HG02870 (cell line): ENCODE results near the gene RASA1.

Source experiments
- ATAC-seq: cut with Tn5 transposase; IDR thresholded peaks from one replicate; pipeline ENCODE4 v1.9.1; 2021; ENCODE audit warnings: mild to moderate bottlenecking, moderate library complexity; ENCODE audit not compliant: unreplicated experiment

The RASA1 gene

DNA sequence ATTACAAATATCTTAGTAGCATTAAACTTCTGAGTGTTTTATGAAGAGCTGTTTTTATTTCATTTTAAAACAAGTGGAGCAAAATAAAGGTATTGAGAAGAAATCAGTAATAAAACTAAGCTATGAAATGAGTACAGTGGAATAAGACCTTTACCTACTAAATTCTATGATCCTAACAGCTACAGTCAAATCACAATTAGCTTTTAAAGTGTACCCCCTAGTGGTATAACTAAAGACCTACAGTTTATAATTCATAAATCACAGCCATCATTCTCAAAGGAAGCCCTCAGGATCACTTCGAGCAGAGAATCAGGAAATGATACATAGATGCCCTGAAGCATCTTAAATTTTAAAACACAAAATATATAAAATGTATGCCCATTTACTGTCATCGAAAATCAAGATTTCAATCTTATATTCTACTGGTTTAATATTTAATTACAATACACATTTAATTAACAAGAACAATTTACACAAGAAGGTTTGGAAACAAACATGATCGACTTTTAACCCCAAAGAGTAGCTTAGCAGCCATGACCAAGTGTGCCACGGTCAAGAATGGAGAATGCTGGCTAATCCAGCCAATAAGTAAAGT lies 132.7 kb downstream of the RASA1 start:
- peak; percentile 69 for ATAC-seq

DNA sequence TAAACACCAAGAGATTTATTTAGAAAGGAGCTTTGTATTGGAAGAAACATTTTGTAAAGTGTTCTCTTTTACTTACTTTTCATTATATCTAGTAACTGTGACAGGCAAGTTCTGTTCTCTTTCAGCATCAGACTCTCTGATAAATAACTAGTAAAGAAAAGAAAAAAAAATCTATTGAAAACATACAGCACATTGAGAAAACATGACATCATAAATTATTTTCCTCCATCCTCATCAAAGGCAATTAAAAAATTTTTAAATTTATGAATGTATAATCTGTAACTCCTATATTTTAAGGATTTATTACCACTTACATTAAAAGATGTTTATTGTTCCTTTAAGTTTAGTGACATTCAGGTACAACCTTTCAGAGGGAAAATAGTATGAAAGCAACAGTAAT lies 133.9 kb downstream of the RASA1 start:
- ATAC-seq: no peak

DNA sequence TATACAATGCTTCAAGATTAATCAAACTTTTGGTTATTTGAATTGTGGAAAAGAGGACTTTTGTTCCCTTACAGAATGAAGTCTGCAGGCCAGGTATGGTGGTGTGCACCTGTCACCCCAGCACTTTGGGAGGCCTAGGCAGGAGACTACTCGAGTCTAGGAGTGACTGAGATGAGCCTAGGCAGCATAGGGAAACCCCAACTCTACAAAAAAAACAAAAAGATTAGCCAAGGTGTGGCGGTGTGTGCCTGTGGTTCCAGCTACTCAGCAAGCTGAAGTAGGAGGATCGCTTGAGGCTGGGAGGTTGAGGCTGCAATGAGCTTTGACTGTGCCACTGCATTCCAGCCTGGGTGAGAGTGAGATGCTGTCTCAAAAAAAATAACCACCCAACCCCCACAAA lies 135.7 kb downstream of the RASA1 start:
- ATAC-seq: no peak

DNA sequence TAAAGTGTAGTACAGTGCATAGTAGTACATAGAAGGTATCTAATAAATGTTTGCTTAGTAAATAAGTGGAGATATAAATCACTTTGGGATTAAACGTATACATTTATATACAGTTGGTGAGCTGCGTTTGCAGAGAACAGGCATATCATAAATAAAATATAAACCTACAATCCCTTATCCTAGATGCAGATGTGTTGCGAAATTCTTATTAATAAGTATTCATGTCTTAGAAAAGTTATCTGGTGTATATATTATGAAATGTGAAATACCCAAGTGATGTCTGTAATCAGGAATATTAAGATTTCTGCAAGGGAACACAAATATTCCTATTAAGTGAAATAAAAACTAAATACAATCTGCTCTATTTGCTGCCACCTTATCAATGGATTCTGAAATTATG lies 136.2 kb downstream of the RASA1 start:
- ATAC-seq: no peak

DNA sequence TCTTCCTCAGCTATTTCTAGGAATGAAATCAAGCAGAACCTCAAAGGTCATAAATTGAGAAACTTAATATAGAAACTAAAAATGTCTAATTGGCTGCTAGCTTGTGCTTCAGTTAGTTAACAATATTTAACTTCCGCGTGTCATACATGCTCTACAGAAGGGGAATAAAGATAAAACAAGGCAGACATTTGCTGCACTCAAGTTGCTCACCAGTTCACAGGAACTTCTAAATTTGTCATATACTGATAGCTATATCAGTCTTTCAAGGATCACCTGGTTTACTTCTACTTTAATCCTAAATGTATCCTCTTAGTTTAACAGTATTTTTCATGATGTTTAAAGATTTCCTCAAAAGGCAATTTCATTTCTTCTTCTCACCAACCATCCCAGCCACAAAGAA lies 136.7 kb downstream of the RASA1 start:
- ATAC-seq: no peak

DNA sequence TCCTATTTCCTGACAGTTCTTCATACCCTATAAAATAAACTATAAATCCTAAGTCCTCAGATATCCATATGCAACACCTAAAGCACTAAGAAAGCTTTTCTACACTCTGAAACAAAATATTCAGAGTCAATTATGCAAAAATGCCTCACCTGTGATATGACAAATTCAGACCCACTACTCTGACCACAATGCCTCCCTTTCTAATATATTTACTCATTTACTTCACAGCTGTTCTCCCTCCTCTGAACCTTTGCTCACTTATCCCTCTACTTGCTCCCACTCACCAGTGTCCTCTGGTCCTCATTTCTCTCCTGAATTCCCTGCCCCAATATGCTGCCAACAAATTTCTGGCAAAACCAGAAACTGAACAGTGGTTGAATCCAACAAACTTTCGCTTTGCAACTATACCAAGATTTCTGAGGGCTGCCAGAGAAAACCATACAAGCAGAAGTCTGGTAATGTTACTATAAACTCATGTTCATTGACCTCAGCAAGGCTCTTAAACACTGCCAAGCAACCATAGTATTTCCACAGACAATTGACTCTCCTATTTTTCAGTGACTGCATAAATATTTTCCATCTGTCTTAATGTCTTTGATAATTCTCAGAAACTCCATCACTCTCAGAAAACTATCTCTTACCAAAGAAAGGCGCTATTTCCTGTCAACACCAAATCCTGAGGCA lies 137.9 kb downstream of the RASA1 start:
- peak; percentile 63 for ATAC-seq

DNA sequence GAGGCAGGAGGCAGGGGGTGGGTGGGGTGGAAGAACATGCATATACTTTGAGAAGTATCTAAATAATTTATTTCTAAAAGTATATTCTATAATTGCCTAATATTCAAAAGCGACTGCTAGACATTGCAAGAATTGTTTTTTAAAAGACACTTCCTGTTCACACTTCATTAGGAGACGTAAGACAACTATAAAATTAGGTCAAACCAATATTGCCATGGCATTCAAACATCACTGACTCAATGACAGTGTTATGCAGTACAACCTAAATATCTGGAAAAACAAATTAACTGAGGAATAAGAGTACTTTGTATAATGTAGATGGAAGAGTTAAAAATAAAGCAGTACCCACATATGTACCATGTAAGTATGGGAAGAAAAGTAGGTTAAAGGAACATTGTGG lies 140.5 kb downstream of the RASA1 start:
- no peak for ATAC-seq

DNA sequence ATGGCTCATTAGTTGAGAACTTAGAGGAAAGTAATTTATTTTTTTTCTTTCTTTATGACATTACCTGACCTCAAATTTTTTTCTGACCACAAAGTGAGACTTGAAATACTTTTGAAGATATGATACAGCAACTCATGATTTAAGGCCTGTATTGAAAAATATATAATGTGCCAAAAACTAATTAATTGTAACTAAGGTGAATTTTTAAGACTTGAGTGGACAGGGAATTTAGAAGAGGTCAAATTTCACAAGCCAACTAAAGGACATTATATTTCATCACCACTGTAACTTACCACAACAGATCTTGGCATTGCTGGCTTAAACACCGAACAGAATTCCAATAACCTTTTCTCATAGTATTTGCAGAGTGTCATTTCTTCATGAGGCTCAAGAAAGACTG lies 143.2 kb downstream of the RASA1 start:
- ATAC-seq: no peak

DNA sequence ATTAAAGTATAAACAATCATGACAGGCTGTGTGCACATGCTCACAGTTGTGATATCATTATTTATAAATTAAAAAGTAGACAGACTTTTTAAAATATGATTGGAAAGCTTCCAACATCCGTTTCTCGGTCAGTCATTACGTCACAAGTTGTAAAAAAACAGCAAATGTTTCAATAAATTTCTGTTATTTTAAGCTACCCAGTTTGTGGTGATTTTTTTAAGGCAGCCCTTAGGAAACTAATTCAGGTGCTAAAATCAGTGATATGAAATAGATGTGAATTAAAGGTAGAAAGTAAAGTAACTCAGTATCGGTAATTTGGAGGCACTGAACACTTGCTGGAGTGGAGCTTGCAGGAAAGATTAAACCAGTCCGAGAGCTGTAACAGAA lies 143.9 kb downstream of the RASA1 start:
- ATAC-seq: no peak

DNA sequence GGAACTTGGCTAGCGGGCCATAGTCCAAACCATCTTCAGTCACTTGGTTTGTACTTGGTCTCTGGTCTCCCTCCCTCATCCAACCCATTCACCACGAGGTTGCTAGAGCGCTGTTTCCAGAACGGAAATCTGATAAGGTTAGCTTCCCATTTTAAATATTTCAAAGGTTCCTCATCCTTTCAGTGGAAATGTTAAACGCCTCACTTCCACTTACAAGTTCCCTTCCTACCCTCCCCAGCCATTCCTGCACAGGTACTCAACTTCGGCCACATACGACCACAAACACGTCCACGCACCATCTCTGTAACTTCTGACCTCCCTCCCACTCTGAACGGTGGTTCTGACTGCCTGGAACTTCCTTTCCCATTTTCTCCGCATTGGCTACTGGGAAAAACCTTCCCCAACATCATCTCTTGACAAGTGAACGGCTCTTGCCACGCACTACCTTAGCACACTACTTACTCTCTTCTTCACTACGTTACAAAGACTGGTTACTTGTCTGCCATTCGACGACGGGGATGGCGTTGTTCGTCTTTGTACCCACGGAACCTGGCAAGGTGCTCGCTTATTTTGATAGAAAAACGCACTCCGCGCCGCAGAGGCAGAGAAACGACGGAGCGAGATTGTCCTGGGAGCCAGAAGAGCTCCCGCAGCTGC lies 144.4 kb downstream of the RASA1 start:
- ATAC-seq: peak; percentile 16

DNA sequence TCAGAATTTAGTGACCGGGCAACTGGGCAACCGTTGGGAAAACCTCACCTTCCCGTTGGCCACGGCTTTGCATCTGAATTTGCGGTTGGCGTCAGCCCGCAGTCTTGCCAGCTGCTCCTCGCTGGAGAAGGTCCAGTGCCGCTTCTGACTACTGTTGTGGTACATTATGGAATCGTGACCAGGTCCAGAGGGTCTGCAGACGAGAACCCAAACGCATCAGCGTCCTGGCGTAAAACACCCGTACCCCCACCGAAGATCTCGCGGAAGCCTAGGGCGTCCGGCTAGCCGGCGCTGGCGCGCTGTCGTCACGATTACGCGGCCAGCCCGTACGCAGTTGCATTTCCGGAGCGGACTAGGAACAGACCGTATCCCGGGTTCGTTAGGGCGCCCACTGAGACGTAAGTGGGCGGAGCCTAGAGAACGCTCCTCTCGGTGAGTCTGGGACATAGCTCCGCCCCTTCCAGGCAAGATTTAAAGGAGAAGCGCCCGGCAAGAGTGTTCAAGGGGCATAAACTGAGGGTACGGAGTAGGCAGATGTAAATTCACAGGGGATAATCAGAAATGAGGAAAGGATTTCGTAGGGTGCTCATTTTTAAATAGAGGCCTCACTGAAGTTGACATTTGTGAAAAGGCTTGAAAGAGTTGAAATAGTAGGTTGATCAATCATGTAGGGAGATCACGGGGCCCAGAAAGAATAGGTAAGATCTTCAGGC lies 145.1 kb downstream of the RASA1 start, which contains the start of gene CCNH:
Gene CCNH (minus strand): TSS at position 301 of the 713 bp plus-strand sequence. CDS start 136 bp downstream, at position 165.
- peak; percentile 98 for ATAC-seq

DNA sequence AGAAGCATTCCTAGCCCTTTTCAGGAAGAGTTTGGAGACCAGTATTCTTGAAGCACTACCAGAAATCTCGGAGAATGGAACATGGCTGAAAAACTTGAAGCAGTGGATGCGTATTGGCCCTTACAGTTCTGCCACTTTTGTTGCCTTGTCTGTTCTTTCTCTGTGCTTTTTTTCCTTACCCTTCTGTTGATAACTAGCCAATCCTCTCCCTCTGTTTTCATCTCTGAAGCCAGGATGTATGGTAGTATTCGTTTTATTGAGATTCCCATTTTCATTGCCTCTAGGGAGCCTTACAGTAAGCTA lies 145.6 kb downstream of the RASA1 start:
- no peak for ATAC-seq

DNA sequence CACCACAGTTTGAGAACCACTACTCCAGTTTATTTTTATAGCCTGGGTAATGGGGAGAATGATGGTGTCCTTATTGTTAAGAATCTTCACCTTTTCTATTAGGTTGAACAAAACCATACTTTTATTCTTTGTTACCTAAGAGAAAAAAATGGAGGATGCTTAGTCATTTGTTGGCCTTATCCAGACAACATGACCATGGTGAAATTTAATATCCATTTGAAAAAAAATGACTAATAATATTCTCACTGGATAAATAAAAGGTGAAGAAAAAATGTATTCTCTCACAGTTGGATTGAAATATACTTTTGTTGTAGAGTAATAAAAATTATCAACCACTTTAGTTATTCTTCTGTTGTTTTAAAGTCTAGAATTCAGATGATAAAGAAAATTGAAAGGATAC lies 150.8 kb downstream of the RASA1 start:
- no peak for ATAC-seq

DNA sequence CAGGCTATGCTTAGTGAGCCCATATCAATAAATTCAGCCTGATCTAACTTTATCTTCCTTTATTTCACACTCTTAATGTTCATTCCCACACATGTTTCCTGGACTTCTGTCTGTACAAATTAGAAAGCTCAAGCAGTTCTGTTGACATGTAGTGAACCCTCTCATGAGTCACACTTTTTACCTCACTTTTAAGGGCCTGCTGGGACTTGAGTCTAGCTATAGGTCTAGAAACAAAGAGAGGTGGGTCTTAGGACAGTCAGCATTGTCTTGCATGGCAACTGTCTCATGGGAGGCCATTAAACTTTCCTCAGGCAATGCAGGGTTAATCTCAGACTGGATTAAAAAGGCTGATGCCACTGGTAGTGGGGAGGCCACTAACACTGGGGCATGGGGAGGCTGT lies 153.6 kb downstream of the RASA1 start:
- no peak for ATAC-seq

DNA sequence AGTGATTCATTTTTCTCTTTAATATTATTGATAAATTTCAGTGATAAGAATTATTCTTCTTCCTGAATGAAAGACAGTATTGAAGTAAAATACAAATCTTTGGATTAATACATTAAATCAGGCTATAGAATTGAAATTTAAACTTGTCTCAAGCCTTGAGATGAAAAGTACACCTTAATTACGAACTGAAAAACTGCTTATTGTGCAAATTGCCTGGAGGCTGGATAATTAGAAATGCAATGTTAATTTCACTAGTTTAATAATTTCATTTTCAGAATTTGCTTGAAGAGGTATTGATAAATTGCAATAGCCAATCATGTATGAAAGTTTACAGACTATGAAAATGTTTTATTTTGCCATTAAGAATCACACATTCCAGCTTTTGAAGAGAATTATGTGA lies 156.1 kb downstream of the RASA1 start:
- no peak for ATAC-seq

DNA sequence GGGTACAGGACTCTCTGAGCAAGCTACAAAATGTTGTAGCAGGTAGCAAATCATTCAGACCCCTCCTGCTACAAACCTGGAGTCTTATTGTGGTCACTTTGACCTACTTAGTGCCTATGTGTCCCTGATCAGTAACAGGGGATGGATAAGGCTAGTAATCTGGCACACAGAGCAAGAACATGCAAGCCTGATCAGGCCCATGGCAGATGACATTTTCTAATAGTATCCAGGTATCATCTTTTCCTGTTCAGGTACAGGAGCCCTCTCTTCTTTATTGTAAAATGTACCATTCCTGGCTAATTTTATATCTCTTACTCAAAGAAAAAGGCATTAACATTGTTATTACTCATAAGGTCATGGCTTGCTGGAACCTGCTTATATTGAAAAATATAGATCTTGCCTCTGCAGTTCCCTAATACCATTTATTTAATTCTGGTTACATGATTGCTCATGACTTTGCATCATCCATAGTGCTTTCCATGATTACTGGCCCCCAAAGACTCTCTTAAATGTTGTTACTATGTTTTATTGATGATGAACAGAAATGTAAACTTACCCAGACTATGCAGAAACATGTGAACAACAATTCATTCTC lies 163.3 kb downstream of the RASA1 start:
- ATAC-seq: no peak

DNA sequence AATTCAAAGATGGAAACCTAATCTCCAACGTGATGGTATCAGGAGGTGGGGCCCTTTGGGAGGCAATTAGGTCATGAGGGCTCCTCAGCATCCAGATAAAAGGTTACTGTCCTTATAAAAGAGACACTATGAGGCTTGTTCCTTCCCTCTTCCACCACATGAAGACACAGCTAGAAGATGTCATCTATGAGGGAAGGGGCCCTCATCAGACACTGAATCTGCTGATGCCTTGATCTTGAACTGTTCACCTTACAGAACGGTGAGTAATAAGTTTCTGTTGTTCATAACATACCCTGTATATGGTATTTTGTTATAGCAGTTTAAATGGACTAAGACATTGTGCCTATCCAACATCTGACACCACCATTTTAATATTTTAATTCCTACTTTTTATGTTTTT lies 164.8 kb downstream of the RASA1 start:
- ATAC-seq: no peak

DNA sequence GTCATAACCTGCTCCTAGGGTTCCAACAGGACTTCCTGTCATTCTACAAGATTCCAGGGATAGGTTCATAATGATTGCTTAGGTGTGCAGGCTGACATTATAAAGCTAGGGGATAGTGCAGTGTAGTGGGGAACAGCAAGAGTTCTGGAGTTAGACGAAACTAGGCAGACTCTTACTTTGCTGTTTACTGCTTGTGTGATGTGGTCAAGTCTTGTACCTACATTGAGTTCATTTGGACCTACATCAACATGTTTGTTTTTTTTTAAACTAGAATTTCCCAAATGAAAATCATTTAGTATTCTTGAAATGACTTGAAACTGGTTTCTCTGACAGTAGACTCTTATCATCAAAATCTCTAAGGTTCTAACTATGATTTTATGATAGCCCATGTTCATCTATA lies 166.3 kb downstream of the RASA1 start:
- no peak for ATAC-seq

DNA sequence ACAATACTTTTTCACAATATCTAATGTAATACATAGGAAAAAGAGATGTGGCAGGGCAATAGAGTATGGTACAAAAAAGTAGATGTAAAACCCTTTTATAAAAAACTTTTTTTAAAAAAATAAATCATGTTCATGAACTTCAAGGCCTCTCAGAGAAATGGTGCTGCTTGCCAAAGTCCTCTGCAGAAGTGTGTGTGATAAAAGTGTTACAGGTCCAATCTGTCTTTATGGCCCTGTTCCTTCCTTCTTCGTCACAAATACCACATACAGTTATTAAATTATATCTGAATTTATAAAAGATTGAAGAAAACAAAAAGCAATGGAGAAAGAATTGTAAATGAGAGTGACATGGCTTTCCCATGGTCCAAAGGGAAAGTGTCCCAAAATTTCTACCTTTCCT lies 166.8 kb downstream of the RASA1 start:
- no peak for ATAC-seq

DNA sequence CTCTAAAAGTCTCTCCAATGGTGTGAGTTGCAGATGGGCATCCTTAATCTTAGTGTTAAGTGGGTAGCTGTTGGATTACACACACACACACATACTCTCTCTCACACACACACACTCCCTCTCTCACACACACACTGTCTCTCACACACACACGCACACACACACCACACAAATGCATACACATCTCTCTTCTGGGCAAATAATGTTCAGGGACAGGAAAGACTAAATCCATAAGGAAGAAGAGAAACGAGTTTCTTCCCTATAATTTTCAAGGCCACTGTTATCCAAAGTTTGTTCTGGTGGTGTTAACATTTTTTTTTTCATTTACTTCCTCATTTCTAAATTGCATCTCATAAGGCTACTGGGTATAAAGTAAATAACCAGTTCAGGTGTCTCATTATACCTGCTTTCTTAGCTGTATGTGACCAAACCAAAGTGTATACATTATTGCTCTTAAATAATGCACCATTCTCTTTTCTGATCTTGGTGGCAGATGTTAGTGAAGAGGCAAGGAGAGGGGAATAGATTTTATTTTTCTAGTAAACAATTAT lies 167.5 kb downstream of the RASA1 start:
- no peak for ATAC-seq

DNA sequence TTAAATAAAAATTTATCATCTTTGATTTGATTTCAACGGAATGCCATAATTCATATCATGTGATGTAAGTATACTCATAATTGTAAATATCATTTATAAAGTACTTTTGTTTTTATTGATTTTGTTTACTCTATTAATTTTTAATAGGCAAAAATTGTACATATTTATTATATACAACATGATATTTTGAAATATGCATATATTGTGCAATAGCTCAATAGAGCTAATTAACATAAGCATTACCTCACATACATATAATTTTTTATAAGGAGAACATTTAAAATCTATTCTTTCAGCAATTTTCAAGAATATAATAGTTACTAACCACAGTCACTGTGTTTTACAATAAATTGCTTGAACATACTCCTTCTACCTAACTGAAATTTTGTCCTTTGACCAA lies 170.0 kb downstream of the RASA1 start:
- no peak for ATAC-seq
